ENCODE measurements around the gene GLCCI1.

GRCh38 chr7:8022628-8023027 lies 54.0 kb downstream of the GLCCI1 start:
- no peak for TF ChIP-seq EZH2phosphoT487 (IDR thresholded peaks at IDR 0.05; ENCODE audit: low read depth)
- TF ChIP-seq, protein P1, sequence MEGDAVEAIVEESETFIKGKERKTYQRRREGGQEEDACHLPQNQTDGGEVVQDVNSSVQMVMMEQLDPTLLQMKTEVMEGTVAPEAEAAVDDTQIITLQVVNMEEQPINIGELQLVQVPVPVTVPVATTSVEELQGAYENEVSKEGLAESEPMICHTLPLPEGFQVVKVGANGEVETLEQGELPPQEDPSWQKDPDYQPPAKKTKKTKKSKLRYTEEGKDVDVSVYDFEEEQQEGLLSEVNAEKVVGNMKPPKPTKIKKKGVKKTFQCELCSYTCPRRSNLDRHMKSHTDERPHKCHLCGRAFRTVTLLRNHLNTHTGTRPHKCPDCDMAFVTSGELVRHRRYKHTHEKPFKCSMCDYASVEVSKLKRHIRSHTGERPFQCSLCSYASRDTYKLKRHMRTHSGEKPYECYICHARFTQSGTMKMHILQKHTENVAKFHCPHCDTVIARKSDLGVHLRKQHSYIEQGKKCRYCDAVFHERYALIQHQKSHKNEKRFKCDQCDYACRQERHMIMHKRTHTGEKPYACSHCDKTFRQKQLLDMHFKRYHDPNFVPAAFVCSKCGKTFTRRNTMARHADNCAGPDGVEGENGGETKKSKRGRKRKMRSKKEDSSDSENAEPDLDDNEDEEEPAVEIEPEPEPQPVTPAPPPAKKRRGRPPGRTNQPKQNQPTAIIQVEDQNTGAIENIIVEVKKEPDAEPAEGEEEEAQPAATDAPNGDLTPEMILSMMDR (IDR thresholded peaks at IDR 0.05; ENCODE audit: low read depth, low read length) = no peak
